Stimulated activated CD8-positive, alpha-beta memory T cell treated with anti-CD3 and anti-CD28 coated beads, Interleukin-12 subunit alpha, Interleukin-12 subunit beta, amount 100 ng/mL, for 4 hours (primary cell): Measurements from ENCODE around the gene GREB1.
"Not testable (repeated sequence)": the region's sequence is repeated elsewhere in the genome, so short reads cannot be mapped to it uniquely, and the experiment has no call there.

Experiments
- DNase-seq: peaks from one replicate; pipeline ENCODE4 v3.0.0-alpha.2; 2020; ENCODE audit warnings: low read depth

Gene GREB1

DNA sequence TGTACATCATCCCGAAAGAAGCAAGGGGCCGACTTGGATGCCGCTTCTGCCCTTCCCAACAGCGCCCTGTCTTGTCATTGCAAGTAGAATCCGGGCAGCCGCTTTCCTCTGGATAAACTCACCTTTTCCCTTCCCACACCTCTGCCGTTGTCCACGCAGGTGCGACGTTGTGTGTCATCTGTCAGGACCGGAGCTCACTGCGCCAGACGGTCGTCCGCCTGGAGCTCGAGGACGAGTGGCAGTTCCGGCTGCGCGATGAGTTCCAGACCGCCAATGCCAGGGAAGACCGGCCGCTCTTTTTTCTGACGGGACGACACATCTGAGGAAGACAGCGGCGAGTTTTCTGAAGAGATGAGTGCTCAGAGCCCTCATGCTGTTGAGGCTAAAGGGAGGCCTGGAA, 106.3 kb downstream of the GREB1 start:
- no peak for DNase-seq

DNA sequence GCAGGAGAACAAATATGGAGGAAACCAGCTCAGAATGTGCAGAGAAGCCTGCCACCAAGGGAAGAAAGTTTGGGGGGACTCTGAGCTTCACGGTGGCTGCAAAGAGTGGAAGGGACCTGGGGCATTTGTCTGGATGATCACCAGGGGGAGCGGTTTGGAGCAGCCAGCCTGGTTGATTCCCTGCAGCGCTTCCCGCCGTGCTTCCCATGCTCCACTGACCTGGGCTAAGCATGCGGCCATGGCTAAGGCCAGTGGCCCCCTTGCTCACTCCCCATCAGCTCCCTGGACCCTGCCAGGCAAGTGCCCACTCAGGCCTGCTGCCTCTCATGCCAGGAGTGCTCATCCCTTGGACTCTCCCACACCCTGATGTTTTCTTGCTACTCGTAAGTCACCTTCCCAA, 109.1 kb downstream of the GREB1 start:
- no peak for DNase-seq

DNA sequence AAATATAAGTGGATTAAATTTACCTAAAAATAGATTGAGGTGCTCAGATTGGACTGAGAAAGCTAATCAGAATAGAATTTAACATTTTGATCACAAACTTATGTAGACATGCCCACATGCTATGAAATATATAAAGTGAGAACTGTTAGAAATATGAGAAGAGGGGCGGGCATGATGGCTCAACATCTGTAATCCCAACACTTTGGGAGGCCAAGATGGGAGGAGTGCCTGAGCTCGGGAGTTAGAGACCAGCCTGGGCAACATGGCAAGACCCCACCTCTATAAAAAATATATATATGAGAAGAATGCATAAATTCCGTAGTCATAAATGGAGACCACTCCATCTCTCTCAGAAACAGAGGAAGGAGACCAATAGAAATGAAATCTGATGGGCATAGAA, 110.4 kb downstream of the GREB1 start:
- DNase-seq = no peak

DNA sequence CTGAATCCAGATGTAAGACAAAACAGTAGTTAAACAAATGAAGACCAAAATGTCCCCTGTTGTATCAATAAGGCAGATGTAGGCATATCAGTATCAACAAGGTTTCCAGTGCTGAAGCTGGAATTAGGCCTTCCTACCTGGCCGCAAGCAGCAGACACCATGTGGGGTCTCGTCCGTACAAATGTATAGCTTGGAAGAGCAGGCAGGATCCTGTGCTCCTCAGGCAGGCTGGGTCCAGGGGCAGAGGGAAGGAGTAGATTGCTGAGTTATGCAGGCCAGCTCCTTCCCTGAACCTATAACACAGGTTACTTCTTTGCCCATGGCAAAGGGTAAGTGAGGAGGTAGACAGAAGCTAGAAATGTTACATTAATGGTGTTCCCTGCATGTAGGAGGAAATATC, 112.7 kb downstream of the GREB1 start:
- DNase-seq = no peak

DNA sequence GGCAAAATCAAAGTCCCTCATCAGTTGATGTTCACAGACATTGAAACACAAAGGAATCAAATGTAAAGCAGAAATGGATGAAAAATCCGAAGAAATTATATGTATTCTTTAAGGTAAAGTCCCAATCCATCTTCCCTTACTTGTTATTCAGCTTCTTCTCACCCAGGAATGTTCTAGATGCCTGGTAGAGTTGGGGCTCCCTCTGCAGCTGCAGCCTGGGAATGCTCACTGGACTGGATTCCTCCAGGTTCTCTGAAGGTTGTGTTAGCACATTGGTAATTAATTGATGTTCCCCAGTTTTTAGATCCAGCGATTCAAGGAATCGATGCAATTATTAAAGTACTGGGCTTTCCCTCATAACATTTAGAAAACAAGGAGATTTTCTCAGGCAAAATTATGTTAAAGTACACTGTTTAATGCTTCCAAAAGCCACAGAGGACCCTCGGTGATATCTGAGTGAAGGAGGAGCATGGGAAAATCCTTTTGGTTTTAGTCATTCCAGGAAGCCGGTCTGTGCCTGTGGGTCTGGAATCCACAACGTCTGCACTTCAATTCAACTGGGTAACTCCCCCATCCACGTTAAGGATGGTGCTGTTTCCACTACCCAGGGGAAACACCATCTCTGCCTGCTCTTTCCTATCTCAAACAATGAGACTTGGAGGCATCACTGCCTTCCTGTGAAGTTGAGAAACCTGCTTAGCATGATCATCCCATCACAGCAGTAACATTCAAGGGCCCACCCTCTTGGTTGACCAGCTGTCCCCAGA, 114.2 kb downstream of the GREB1 start:
- no peak for DNase-seq

DNA sequence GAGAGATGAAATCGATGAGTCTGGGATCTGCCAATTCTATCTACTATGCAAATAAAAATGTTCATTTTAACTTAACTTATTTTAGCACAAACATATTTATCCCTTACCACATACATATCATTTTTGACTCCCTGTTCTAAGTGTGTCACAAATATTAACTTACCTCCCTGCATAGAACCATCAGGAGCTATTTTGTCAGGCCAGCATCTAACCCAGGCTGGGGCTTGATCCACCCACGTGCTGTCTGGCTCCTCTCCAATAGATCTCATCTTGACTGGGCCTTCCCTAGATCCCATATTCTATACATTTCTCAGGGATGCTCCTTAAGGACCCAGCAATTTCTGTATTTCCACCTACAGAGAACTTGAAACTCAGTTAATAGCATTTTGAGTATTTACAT, 115.2 kb downstream of the GREB1 start:
- DNase-seq = no peak

DNA sequence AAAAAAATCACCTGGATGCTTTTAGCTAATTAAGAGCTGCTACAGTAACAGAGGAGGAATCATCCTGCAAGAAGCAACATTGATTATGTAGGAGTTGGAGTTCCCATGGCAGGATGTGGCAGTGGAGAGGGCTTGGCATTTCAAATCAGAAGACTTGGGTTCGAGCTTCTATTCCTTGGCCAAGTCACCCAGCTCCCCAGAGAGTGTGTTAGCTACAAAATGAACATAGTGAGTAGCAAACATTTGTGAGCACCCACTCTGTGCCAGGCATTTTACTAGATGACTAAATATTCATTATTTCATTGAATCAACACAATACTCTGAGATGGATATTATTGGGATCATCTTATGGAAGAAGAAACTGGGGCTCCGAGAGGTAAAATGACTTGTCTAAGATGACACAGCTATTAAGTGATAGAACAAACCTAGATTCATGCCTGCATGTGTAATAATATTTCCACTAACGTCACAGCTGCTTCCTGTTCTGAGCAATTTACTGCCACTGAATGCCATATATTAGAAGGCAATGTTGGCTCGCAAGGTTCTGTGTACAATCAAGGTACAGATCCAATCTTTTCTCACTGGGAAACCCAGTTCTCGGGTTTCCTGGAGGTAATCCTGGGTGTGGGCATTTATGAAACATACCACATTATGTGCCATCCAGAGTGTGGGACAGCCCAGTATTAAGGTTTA, 118.2 kb downstream of the GREB1 start:
- DNase-seq = no peak

DNA sequence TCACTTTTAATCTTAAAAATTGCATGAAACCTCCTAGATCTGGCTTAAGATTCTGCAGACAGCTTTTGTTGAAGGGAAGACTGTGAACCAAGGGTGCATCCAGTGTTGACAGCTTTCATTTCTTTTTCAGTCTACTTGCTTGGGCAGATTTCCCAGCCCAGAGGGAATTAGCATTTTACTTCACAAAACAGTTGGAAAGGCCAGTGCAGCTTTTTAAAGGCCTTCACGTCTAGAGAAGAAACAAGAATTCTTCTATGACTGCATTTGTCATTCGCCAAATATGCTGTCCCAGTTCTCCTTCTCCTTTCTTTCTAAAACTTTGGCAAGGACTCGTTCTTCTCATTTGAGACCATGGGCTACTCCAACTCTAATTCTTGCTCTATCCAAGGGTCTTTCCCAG, 118.7 kb downstream of the GREB1 start:
- DNase-seq = no peak

DNA sequence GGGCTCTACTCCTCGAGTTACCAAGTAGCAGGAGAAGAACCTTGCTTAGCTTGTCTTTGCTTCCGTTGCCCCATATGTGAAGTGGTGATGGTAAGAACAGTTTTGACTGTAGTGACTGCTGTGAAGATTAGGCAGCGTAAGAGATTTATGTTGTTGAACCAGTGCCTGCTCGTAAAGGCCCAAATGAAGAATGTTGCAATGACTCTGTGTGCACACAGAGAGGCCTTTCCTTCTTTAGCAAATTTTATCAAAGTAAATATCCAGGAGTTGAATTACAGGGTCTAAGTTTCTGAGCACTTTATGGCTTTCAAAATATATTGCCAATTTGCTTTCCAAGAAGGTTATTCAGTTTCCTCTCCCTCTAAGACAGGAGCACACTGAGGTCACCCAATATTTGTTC, 121.7 kb downstream of the GREB1 start:
- DNase-seq = no peak

DNA sequence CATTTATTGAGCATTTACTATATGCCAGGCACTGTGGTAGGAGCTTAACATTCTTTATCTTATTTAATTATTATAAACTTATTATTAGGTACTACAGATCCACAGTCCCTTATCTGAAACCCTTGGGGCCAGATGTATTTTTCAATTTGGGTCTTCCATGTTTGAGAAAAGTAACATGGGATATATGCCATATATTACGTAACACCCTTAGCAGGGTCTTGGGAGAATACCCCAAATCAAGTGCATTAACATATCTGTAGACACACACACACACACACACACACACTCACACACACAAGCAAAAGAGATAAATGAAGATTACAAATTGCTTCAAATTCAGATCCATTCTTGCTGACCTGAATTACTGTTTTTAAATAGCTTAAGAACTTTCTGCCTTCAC, 122.4 kb downstream of the GREB1 start:
- DNase-seq = no peak

DNA sequence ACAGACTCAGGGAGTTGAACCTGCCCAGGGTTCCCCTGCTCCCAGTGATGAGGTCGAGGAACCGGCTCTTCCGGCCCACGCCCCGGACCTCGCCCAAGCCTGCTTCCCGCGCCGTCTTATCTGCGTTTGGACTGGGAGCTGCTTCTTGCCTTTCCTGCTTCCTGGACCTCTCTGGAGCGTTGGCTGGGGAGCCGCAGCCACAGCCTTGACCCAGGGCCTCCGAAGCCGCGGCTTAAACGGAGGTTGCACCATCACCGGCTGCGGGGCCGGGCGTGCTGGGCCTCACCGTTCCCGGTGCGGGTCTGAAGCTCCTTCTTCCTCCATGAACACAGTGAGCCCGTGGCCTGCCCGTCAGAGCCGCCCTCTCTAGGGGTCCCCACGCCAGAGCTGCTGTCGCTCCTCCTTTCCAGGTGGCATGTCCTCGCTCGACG, 122.8 kb downstream of the GREB1 start:
- DNase-seq = no peak

DNA sequence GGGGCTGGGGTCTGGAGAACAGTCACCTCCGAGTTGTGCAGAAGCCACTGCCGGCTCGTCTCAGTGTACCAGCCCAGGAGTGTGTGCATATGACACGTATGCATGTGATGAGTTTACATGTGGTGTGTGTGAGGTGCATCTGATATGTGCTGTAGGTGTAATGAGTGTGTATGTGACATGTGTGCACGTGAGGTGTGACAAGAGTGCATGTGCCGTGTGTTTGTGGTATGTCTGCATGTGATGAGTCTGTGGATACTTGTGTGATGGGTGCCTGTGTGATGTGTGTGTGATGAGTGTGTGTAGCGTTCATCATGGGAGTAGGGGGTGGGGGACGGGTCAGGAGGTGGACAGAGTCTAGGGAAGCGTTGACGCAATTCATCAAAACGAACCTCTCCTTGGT, 123.3 kb downstream of the GREB1 start:
- DNase-seq = no peak

DNA sequence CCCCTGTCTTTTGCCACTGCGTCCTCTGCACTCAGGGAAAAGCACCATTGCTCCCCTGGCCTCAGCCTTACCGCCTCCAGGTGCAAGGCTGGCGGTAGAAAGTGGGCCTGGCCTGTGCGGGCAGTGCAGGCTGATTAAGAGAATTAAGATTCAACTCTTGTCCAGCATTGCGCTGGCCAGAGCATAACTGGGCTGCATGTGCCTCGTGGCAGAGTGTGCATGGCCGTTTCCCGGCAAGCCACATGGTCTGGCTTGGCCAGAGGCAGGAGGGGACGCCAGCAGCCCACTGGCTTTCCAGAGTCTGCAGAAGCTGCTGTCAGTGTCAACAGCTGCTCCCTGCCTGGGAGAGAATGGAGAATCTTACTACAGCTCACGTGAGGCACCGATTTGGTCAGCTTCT, 123.8 kb downstream of the GREB1 start:
- DNase-seq = no peak

DNA sequence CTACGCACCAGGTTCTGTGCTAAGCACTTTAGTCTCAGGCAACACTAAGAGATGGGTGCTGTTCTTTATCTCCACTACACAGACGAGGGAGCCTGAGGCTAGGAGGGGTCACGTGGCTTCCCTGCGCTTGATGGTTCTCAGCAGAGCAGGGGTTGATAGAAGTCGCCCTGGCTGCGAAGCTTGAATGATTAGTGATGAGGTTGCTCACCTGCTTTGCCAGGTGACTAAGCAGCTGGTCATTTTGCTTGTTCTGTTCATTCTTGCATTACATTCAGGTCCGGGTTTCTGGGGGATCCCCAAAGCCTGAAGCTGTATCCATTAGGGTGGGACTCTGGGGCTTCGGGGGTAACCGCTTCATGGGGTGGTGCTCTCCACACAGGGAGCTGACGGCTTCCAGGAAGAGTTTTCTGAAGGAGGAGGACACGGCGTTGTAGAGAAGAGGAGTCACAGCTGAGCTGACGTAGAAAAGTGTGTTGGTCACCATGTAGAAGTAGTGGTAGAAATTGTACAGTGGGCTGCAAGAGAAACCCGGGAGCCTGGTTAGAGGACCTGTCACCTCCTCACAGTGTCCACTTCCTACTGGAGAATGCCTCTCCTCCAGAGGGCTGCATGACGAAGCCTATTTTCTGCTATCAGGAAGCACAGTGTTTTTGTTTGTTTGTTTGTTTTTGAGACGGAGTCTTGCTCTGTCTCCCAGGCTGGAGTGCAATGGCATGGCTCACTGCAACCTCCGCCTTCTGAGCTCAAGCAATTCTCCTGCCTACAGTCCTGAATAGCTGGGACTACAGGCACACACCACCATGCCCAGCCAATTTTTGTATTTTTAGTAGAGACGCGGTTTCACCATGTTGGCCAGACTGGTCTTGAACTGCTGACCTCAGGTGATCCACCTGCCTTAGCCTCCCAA, 124.6 kb downstream of the GREB1 start:
- DNase-seq = no peak

DNA sequence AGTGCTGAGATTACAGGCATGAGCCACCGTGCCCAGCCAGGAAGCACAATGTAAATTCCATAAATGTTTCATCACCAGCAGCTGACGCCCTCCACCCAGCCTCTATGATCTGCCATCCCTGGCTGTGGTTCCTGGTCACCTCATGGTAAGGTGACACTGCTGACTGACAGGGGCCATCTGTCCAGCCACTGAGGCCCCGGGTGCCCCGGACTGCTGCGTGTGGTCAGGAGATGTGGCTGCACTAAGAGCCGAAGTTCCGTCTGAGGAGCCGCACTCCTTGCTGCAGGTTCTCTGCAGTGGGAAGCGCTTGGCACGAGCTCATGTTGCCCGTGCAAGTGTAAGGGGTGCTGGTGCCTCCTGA, 125.2 kb downstream of the GREB1 start:
- no peak for DNase-seq

DNA sequence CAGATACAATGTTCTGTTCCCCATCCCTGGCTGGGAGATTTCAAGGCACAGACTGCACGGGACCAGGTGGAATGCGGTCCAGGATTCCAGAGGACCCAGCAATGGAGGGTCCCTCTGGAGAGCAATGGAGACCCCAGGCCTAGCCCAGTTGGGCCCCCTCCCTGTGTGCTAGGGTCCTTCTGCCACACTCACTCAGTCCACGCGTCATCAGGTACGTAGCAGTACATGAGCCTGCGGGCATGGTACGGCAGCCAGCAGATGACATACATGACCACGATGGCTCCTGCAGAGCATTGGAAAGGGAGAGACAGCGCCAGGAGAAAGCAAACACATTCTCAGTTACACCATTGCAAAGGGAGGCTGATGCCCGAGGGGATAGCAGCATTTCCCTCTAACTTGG, 126.0 kb downstream of the GREB1 start:
- DNase-seq = no peak

DNA sequence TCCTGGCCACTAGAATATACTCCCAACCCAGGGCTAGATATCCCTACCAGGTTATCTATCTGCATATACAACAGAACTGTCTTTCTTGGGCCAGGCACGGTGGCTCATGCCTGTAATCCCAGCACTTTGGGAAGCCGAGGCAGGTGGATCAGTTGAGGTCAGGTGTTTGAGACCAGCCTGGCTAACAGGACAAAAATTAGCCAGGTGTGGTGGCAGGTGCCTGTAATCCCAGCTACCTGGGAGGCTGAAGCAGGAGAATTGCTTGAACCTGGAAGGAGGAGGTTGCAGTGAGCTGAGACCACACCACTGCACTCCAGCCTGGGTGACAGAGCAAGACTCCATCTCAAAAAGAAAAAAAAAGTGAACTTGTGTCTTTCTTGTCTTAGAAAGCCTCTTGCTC, 126.6 kb downstream of the GREB1 start:
- not testable (repeated sequence) for DNase-seq

DNA sequence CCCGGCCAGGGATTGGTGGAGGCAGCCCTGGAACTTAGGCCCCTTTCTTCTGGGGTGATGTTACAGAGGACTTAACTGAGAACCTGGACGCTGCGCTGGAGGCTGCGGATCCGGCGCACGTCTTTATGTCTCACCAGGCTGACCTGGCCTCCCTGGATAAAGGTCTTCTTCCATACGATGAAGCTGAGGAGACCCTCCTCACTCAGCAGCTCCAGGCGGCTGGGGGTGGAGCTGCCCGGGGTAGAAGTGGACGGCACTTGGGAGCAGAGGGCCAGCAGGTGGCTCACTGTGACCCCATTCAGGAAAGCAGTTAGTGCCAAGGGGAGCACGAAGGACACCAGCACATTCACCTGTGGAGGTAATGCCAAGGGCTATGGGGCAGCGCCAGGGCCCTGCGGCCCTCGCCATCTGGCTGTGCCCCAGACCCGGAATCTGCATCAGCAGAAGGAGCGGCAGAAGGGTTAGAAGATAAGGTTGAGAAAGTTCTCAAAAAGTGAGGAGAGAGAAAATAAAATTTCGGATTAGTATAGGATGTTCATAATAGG, 128.1 kb downstream of the GREB1 start:
- no peak for DNase-seq

DNA sequence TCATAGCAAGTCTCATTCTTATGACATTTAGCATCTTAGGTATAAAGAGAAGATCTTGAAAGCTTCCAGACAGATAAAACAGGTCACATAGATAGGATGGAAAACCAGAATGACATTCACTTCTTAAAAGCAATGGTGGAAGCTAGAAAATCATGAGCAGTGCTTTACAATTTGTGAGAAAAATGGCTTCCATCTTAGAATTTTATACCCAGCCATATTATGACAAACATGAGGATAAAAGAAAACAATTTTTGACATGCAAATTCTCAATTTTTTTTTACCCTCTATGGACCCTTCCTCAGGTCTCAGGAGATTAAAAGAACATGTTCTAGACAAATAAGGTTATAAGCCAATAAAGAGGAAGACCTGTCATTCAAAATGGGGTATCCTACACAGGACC, 129.0 kb downstream of the GREB1 start:
- DNase-seq = no peak

DNA sequence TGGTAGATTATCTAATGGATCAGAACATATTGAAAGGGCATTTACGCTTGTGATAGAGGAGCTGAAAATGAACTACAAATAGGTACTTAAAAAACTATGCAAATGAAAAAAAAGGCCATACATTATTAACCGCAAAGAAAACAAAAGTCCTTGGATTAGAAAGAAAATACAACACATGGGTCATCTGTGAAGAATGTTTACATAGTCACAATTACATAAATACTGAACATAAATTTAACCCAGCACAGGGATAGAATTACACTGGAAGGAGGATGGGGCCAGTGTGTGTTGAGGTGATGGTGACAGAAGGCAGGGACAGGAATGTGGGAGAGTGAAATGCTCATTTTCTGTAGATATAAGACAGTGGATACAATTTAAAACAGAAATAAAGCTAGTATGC, 129.6 kb downstream of the GREB1 start:
- no peak for DNase-seq

DNA sequence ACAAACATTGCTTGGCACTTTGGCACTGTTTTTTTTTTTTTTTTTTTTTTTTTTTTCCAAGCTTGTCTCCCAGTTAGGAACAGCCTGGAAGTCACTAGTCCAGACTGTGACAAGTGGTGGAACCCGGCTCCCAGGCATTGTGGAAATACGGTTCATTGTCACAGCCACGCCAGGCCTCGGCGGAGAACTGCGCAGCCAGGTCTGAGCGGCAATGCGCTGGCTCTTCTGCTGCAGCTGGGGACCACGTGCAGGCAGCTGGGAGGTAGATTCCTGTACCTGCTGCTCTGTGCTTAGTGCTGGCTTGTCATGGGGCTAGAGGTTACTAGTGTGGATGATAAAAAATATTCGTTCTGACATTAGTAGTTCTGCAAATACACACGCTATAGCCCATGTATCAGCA, 131.2 kb downstream of the GREB1 start:
- no peak for DNase-seq

DNA sequence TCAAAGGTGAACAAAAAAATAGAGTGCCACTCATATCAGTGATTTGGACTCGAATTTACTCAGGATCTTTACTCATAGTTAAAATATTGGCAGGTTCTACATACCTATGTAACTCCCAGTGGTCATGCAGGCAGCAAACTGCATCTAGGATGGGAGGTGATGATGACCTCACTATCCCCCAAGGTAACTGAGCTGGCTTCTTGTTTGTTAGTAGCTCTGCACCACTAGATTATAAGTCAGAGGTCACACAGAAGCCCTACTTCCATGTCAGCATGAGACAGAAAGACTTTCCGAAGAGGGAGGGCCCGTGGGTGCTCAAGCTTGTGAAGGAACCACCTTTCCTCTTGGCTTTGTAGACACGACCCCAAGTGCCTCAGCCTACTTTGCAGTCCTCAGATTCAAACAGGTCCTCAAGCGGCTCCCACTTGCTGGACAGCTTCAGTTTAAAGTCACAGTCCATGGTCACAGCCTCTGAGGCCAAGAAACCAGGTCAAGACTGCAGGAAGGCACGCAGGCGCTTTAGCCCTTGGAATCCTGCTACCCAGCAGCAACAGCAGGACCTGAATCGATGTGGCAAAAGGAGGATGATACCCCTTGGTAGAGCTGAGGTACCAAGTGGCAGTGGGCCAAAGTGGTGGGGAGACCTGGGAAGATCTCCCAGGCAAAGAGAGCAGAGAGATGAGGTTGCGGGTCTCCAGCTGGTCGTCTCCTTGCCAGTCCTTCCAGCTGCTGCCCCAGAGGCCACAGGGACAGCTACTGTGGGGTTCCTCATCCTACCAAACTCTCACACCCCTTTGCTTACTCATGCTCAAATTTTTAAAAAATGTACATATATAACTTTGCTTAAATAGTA, 131.9 kb downstream of the GREB1 start:
- no peak for DNase-seq
